Panc1 (cell line): ENCODE data around the gene NR6A1. TPM values are rescaled to one million over a fixed set of nuclear protein-coding genes. Genes with fewer than 3 reads are reported as not detected.

Source experiments
- ATAC-seq: fragments of 200-7000 bp; cut with Tn5 transposase; 2 replicates; pipeline ENCODE4 v1.9.1; 2020; ENCODE audit warnings: mild to moderate bottlenecking, moderate library complexity
- BruUV-seq: library from RNA; stranded (reverse); fragments of 400-500 nt; replicated peaks from 2 replicates; lab custom pipeline; 2021; lab: Mats Ljungman, UMichigan
- CTCF ChIA-PET: fragments of 300-600 bp; sonication (Branson Sonifier 250); formaldehyde crosslinking; loops from one replicate; lab custom pipeline; 2022; ENCODE audit warnings: antibody characterized with exemption; lab: Charles Lee
- POLR2A ChIA-PET: fragments of 300-600 bp; sonication (Branson Sonifier 250); formaldehyde crosslinking; loops from one replicate; lab custom pipeline; 2022; ENCODE audit warnings: antibody characterized with exemption; lab: Charles Lee
- DNase-seq: peaks from one replicate; pipeline ENCODE4 v3.0.0-alpha.2; 2010; ENCODE audit warnings: low read depth, low spot score
- H3K27ac ChIP-seq: 2 replicates; pipeline ENCODE4 v1.5.1; 2011; ENCODE audit warnings: mild to moderate bottlenecking, low read length, inconsistent platforms
- H3K27me3 ChIP-seq: fragments of 200-500 bp; sonication (Bioruptor generic); 2 replicates; pipeline ENCODE4 v1.6.0; 2014; ENCODE audit warnings: low read length, inconsistent platforms; ENCODE audit not compliant: control insufficient read depth, insufficient read depth
- H3K36me3 ChIP-seq: fragments of 200-500 bp; sonication (Bioruptor generic); 2 replicates; pipeline ENCODE4 v1.5.1; 2014; ENCODE audit warnings: inconsistent platforms, mild to moderate bottlenecking, low read length, moderate library complexity; ENCODE audit not compliant: control insufficient read depth, insufficient read depth
- H3K4me1 ChIP-seq: 2 replicates; pipeline ENCODE4 v1.5.1; 2011; ENCODE audit warnings: inconsistent platforms, mild to moderate bottlenecking, low read length, moderate library complexity; ENCODE audit not compliant: control insufficient read depth, insufficient read depth
- H3K4me3 ChIP-seq, 2 experiments: 2 replicates each; pipeline ENCODE4 v1.5.1; 2011 to 2012; ENCODE audit warnings: low read depth in 2 of 2, low read length in 2 of 2, mild to moderate bottlenecking in 2 of 2, inconsistent platforms in 1 of 2, moderate library complexity in 1 of 2
- H3K9me3 ChIP-seq: fragments of 200-500 bp; sonication (Bioruptor generic); 2 replicates; pipeline ENCODE4 v1.5.1; 2014; ENCODE audit warnings: low read depth, mild to moderate bottlenecking, inconsistent platforms, low read length, moderate library complexity; ENCODE audit not compliant: control insufficient read depth, insufficient read depth
- POLR2AphosphoS5 ChIP-seq: IDR thresholded peaks from 2 replicates; pipeline ENCODE4 v1.6.1; 2012; ENCODE audit warnings: mild to moderate bottlenecking, low read depth, low read length, moderate library complexity
- REST ChIP-seq, 2 experiments: IDR thresholded peaks; 2 replicates each; pipeline ENCODE4 v1.6.1; 2011 to 2012; ENCODE audit warnings: low read depth in 2 of 2, control low read depth in 1 of 2, low read length in 1 of 2, mild to moderate bottlenecking in 1 of 2, moderate library complexity in 1 of 2; ENCODE audit not compliant: insufficient read depth in 1 of 2
- SIN3A ChIP-seq: IDR thresholded peaks from 2 replicates; pipeline ENCODE4 v1.6.1; 2012; ENCODE audit warnings: low read depth, mild to moderate bottlenecking, low read length, moderate library complexity, borderline replicate concordance; ENCODE audit not compliant: insufficient read depth
- TCF7L2 ChIP-seq: IDR thresholded peaks from 2 replicates; pipeline ENCODE4 v1.6.1; 2011; ENCODE audit warnings: mild to moderate bottlenecking, low read depth, low read length, inconsistent platforms
- in situ Hi-C: cut with HindIII; loops from 2 replicates; pipeline ENCODE4 v1.10.0; 2016; ENCODE audit warnings: low sequenced_read_pairs, low pct_unique_long_range_greater_than_20kb
- intact Hi-C: fragments of 100-400 bp; cut with micrococcal nuclease; formaldehyde crosslinking; loops from one replicate; pipeline ENCODE4 v1.10.0; 2022; ENCODE audit not compliant: unreplicated experiment
- total RNA-seq: library from RNA; stranded (reverse); gene quantifications from one replicate; pipeline ENCODE4 v1.2.1, GENCODE V29; 2021; ENCODE audit not compliant: unreplicated experiment
- TF ChIP-seq, protein P1 (sequence below): fragments of 450-650 bp; IDR thresholded peaks from 2 replicates; pipeline ENCODE4 v1.5.1; 2017; ENCODE audit warnings: mild to moderate bottlenecking

NR6A1 gene
- total RNA-seq, 1 experiment from 2014 or later: 7.6 TPM

- TF ChIP-seq SIN3A (no peak), REST (IDR thresholded peaks at IDR 0.05; ENCODE audit: insufficient read depth in 1 of 2, low read depth in 2 of 2, low read length in 1 of 2) (no peak), POLR2AphosphoS5 (no peak), TCF7L2 (no peak)
- TF ChIP-seq, protein P1, sequence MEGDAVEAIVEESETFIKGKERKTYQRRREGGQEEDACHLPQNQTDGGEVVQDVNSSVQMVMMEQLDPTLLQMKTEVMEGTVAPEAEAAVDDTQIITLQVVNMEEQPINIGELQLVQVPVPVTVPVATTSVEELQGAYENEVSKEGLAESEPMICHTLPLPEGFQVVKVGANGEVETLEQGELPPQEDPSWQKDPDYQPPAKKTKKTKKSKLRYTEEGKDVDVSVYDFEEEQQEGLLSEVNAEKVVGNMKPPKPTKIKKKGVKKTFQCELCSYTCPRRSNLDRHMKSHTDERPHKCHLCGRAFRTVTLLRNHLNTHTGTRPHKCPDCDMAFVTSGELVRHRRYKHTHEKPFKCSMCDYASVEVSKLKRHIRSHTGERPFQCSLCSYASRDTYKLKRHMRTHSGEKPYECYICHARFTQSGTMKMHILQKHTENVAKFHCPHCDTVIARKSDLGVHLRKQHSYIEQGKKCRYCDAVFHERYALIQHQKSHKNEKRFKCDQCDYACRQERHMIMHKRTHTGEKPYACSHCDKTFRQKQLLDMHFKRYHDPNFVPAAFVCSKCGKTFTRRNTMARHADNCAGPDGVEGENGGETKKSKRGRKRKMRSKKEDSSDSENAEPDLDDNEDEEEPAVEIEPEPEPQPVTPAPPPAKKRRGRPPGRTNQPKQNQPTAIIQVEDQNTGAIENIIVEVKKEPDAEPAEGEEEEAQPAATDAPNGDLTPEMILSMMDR: no peak
- DNase-seq: no peak
- intact Hi-C loops: no loop called here
- H3K4me3 ChIP-seq: no peak overlapping the region
- no TSS peak for BruUV-seq
- ChIA-PET POLR2A (no interaction called here), CTCF (no interaction called here)
- no peaks in the 10 kb centered on the region for H3K27me3 ChIP-seq
- no peak for ATAC-seq
- H3K9me3 ChIP-seq: no peaks in the 10 kb centered on the region
- no peak overlapping the region for H3K27ac ChIP-seq
- H3K36me3 ChIP-seq: no peaks in the 10 kb centered on the region
- H3K4me1 ChIP-seq: peaks cover 26% of the 10 kb centered on the region
- in situ Hi-C loops: no loop called here
Observed at GRCh38 chr9:124613849-124614248, 157.3 kb downstream of the NR6A1 start.

- POLR2A ChIA-PET: interaction anchor here (0.6 kb wide), 1 partner anchor 153 kb away, joined by 5 read pairs; no protein-coding TSS in a partner anchor
- Histone ChIP-seq H3K9me3 (no peaks in the 10 kb centered on the region), H3K4me1 (peaks cover 5% of the 10 kb centered on the region; the same call in 1 of the 2 replicates), H3K27ac (no peak overlapping the region), H3K36me3 (no peaks in the 10 kb centered on the region), H3K4me3 (no peak overlapping the region), H3K27me3 (no peaks in the 10 kb centered on the region)
- no TSS peak for BruUV-seq
- DNase-seq (no peak), ATAC-seq (no peak)
- TF ChIP-seq POLR2AphosphoS5 (no peak), TCF7L2 (no peak), REST (IDR thresholded peaks at IDR 0.05; ENCODE audit: insufficient read depth in 1 of 2, low read depth in 2 of 2, low read length in 1 of 2) (no peak), SIN3A (no peak)
- TF ChIP-seq, protein P1: no peak
- intact Hi-C loops (no loop called here), in situ Hi-C loops (no loop called here)
- CTCF ChIA-PET: no interaction called here
Observed at GRCh38 chr9:124611106-124611505, 160.0 kb downstream of the NR6A1 start.
